Activated effector memory CD4-positive, alpha-beta T cell treated with anti-CD3 and anti-CD28 coated beads, Interleukin-2, amount 50 U/mL, for 16 hours (primary cell): ENCODE measurements around the gene GNB1.

Experiments
- DNase-seq: peaks from one replicate; pipeline ENCODE4 v3.0.0-alpha.2; 2020

The GNB1 gene

GRCh38 chr1:1907098-1907736, 16.3 kb upstream of the GNB1 start:
- no peak for DNase-seq

- peak; percentile 89 for DNase-seq
Measured at GRCh38 chr1:1906185-1907097, 15.6 kb upstream of the GNB1 start.

GRCh38 chr1:1903224-1903623, 12.3 kb upstream of the GNB1 start:
- DNase-seq: no peak

- no peak for DNase-seq
Measured at GRCh38 chr1:1901641-1902294, 10.9 kb upstream of the GNB1 start.

GRCh38 chr1:1900883-1901640, 10.2 kb upstream of the GNB1 start:
- no peak for DNase-seq

- no peak for DNase-seq
Measured at GRCh38 chr1:1899967-1900327, 9.1 kb upstream of the GNB1 start.

GRCh38 chr1:1899266-1899966, 8.5 kb upstream of the GNB1 start:
- no peak for DNase-seq

GRCh38 chr1:1898246-1898933, 7.5 kb upstream of the GNB1 start:
- DNase-seq: no peak

- DNase-seq: no peak
Measured at GRCh38 chr1:1895456-1896336, 4.8 kb upstream of the GNB1 start.

GRCh38 chr1:1895060-1895418, 4.2 kb upstream of the GNB1 start:
- DNase-seq: no peak

- no peak for DNase-seq
Measured at GRCh38 chr1:1894354-1895059, 3.6 kb upstream of the GNB1 start.

- DNase-seq: no peak
Measured at GRCh38 chr1:1893997-1894353, 3.1 kb upstream of the GNB1 start.

- no peak for DNase-seq
Measured at GRCh38 chr1:1893291-1893985, 2.6 kb upstream of the GNB1 start.

- DNase-seq: no peak
Measured at GRCh38 chr1:1892763-1893120, 1.9 kb upstream of the GNB1 start.

GRCh38 chr1:1892079-1892762, 1.3 kb upstream of the GNB1 start:
- DNase-seq: no peak

GRCh38 chr1:1891349-1892078, 627 bp upstream of the GNB1 start:
- DNase-seq: peak; percentile 91

GRCh38 chr1:1889847-1890505, 911 bp downstream of the GNB1 start:
- DNase-seq: peak; percentile 81
